Measurements from ENCODE around the gene FAM78B. TPM values are rescaled to one million over a fixed set of nuclear protein-coding genes. Genes with fewer than 3 reads are reported as not detected.

FAM78B gene
- total and polyA plus RNA-seq, 2 donors (not counting 3 experiments of a cell fraction or from before 2014, with no cell fraction given), result 0.10 TPM; not detected in 1

GRCh38 chr1:166197597-166197996 lies 30.8 kb upstream of the FAM78B start:
- Histone ChIP-seq H3K9ac (replicated peaks; ENCODE audit: extremely low read depth, insufficient read depth, low read length) (no peak overlapping the region), H3K27me3 (ENCODE audit: control insufficient read depth in 2 of 2, insufficient read depth in 2 of 2, low read length in 2 of 2) (no peaks in the 10 kb centered on the region), H3K27ac (ENCODE audit: insufficient read depth, low read depth, low read length) (no peak overlapping the region), H3K79me2 (ENCODE audit: control insufficient read depth, insufficient read depth, low read length) (no peaks in the 10 kb centered on the region), H3K4me2 (ENCODE audit: insufficient read depth, low read length) (no peak overlapping the region), H3K9me1 (replicated peaks; ENCODE audit: control insufficient read depth, extremely low read depth, insufficient read depth, low read length) (no peaks in the 10 kb centered on the region), H3K4me3 (replicated peaks in 1 of 3; ENCODE audit: insufficient read depth in 1 of 3, low read depth in 1 of 3, low read length in 3 of 3) (no peak overlapping the region), H4K20me1 (replicated peaks; ENCODE audit: control insufficient read depth, extremely low read depth, insufficient read depth, low read length) (no peaks in the 10 kb centered on the region), H2AFZ (ENCODE audit: low read depth, low read length) (no peak overlapping the region), H3K36me3 (ENCODE audit: control insufficient read depth in 2 of 2, extremely low read depth in 1 of 2, insufficient read depth in 2 of 2, low read length in 2 of 2) (no peaks in the 10 kb centered on the region), H3K9me3 (replicated peaks; ENCODE audit: control insufficient read depth, insufficient read depth, low read length) (no peaks in the 10 kb centered on the region), H3K4me1 (ENCODE audit: control insufficient read depth, extremely low read depth, insufficient read depth, low read length) (no peaks in the 10 kb centered on the region)
- no peak for DNase-seq (ENCODE audit: low read depth, low spot score)
- CTCF ChIA-PET, result no interaction called here
- no peak for FAIRE-seq
- dilution Hi-C loops (cut with MboI; ENCODE audit: extremely low pct_ligation_motif_present, low sequenced_read_pairs), result no loop called here
- POLR2A ChIA-PET, result no interaction called here
- intact Hi-C loops (cut with micrococcal nuclease), result no loop called here
- no TSS peak for BruUV-seq (replicated peaks)
- TF ChIP-seq, protein P1, sequence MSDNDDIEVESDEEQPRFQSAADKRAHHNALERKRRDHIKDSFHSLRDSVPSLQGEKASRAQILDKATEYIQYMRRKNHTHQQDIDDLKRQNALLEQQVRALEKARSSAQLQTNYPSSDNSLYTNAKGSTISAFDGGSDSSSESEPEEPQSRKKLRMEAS (IDR thresholded peaks at IDR 0.05; ENCODE audit: insufficient read depth, insufficient read length), result no peak
- TF ChIP-seq FOS (IDR thresholded peaks at IDR 0.05; ENCODE audit: borderline replicate concordance, insufficient read depth, low read length) (no peak), EZH2 (IDR thresholded peaks at IDR 0.05; ENCODE audit: borderline replicate concordance, low read depth, low read length, severe bottlenecking) (no peak), POLR2A (IDR thresholded peaks at IDR 0.05; ENCODE audit: low read depth, low read length) (no peak), MYC (IDR thresholded peaks at IDR 0.05; ENCODE audit: low read depth, low read length) (no peak), JUN (IDR thresholded peaks at IDR 0.05; ENCODE audit: borderline replicate concordance, insufficient read depth, insufficient read length, low read depth) (no peak), POLR2AphosphoS5 (IDR thresholded peaks at IDR 0.05; ENCODE audit: insufficient read depth, low read depth, low read length) (no peak), CTCF (IDR thresholded peaks at IDR 0.05; ENCODE audit: extremely low read depth in 1 of 2, insufficient read depth in 1 of 2, low read depth in 1 of 2, low read length in 2 of 2) (no peak), GATA2 (IDR thresholded peaks at IDR 0.05; ENCODE audit: insufficient read depth, insufficient read length, low read depth, low read length) (no peak)
